Measurements from ENCODE around the gene DHRS4L2. TPM values are rescaled to one million over a fixed set of nuclear protein-coding genes. Genes with fewer than 3 reads are reported as not detected.
A peak's percentile ranks its signal among the peaks of the same experiment; 100 is the strongest.
"Not testable (repeated sequence)": the region's sequence is repeated elsewhere in the genome, so short reads cannot be mapped to it uniquely, and the experiment has no call there.

Gene DHRS4L2
- polyA plus RNA-seq (2013), result 16.3 and 16.6 TPM in 2 replicates

GRCh38 chr14:23988607-23989363 is at the start of gene DHRS4L2:
Gene DHRS4L2 (plus strand): TSS chr14:23988929. CDS start chr14:23988948, 19 bp downstream.
- not testable (repeated sequence) for H3K23ac ChIP-seq (ENCODE audit: low read length); H2AK5ac ChIP-seq (ENCODE audit: low read length); H3K4ac ChIP-seq (ENCODE audit: low read depth, low read length); H2BK12ac ChIP-seq (ENCODE audit: low read length); H2BK5ac ChIP-seq (ENCODE audit: low read depth, low read length, poor library complexity); H3K27ac ChIP-seq (ENCODE audit: low read depth, low read length); H3K4me3 ChIP-seq (ENCODE audit: low read depth, low read length); H3K9ac ChIP-seq (ENCODE audit: low read length); H3K9me3 ChIP-seq (ENCODE audit: insufficient read depth, low read depth, low read length); H3K79me1 ChIP-seq (ENCODE audit: low read length); H3K36me3 ChIP-seq (ENCODE audit: control insufficient read depth in 1 of 2, insufficient read depth in 2 of 2, low read length in 2 of 2); H2BK120ac ChIP-seq (ENCODE audit: insufficient read depth, low read length, poor library complexity); H3K14ac ChIP-seq (ENCODE audit: low read length); H3K79me2 ChIP-seq (ENCODE audit: control insufficient read depth, insufficient read depth, low read length, poor library complexity); H3K27me3 ChIP-seq (ENCODE audit: insufficient read depth, low read length); H4K12ac ChIP-seq (ENCODE audit: low read depth, low read length); H3K18ac ChIP-seq (ENCODE audit: low read length); H3K4me1 ChIP-seq (ENCODE audit: control insufficient read depth in 1 of 2, insufficient read depth in 2 of 2, low read length in 2 of 2)
- DNase-seq, result peak; percentile 52 to 62
- peak within 1 kb of the TSS; percentile 11 for H4K91ac ChIP-seq (ENCODE audit: low read depth, low read length)
- peak within 1 kb of the TSS; percentile 67 for H4K8ac ChIP-seq (ENCODE audit: low read depth, low read length)
- H2AFZ ChIP-seq (ENCODE audit: insufficient read depth, low read length, poor library complexity), result peak within 1 kb of the TSS; percentile 12
- peak within 1 kb of the TSS; percentile 52 for H3K4me2 ChIP-seq (ENCODE audit: low read length)
- no CpG with 5 or more reads among the region's 40 CpGs for WGBS (ENCODE audit: extremely low coverage, insufficient coverage, insufficient read length)

GRCh38 chr14:23939607-23940326 is 49.0 kb upstream of the DHRS4L2 start:
- H3K9ac ChIP-seq (ENCODE audit: low read length), result no peak overlapping the region
- H3K18ac ChIP-seq (ENCODE audit: low read length), result no peak overlapping the region
- WGBS (ENCODE audit: extremely low coverage, insufficient coverage, insufficient read length), result no CpG with 5 or more reads among the region's 3 CpGs
- H3K9me3 ChIP-seq (ENCODE audit: insufficient read depth, low read depth, low read length), result peaks cover 3% of the 10 kb centered on the region
- no peak overlapping the region for H4K12ac ChIP-seq (ENCODE audit: low read depth, low read length)
- H2AFZ ChIP-seq (ENCODE audit: insufficient read depth, low read length, poor library complexity), result no peak overlapping the region
- H3K4me2 ChIP-seq (ENCODE audit: low read length), result no peak overlapping the region
- H3K4me3 ChIP-seq (ENCODE audit: low read depth, low read length), result no peak overlapping the region
- no peaks in the 10 kb centered on the region for H3K79me2 ChIP-seq (ENCODE audit: control insufficient read depth, insufficient read depth, low read length, poor library complexity)
- no peaks in the 10 kb centered on the region for H3K36me3 ChIP-seq (ENCODE audit: control insufficient read depth in 1 of 2, insufficient read depth in 2 of 2, low read length in 2 of 2)
- H3K27ac ChIP-seq (ENCODE audit: low read depth, low read length), result no peak overlapping the region
- no peak overlapping the region for H3K14ac ChIP-seq (ENCODE audit: low read length)
- H2BK12ac ChIP-seq (ENCODE audit: low read length), result no peak overlapping the region
- H3K27me3 ChIP-seq (ENCODE audit: insufficient read depth, low read length), result no peaks in the 10 kb centered on the region
- no peak overlapping the region for H4K91ac ChIP-seq (ENCODE audit: low read depth, low read length)
- DNase-seq, result no peak
- H3K4me1 ChIP-seq (ENCODE audit: control insufficient read depth in 1 of 2, insufficient read depth in 2 of 2, low read length in 2 of 2), result no peaks in the 10 kb centered on the region
- no peak overlapping the region for H2AK5ac ChIP-seq (ENCODE audit: low read length)
- H2BK120ac ChIP-seq (ENCODE audit: insufficient read depth, low read length, poor library complexity), result no peak overlapping the region
- no peaks in the 10 kb centered on the region for H3K79me1 ChIP-seq (ENCODE audit: low read length)
- H2BK5ac ChIP-seq (ENCODE audit: low read depth, low read length, poor library complexity), result no peak overlapping the region
- no peak overlapping the region for H4K8ac ChIP-seq (ENCODE audit: low read depth, low read length)
- H3K23ac ChIP-seq (ENCODE audit: low read length), result no peak overlapping the region
- no peak overlapping the region for H3K4ac ChIP-seq (ENCODE audit: low read depth, low read length)

GRCh38 chr14:23941230-23941629 is 47.5 kb upstream of the DHRS4L2 start:
- Histone ChIP-seq H3K18ac (ENCODE audit: low read length) (no peak overlapping the region), H2AK5ac (ENCODE audit: low read length) (no peak overlapping the region), H2AFZ (ENCODE audit: insufficient read depth, low read length, poor library complexity) (no peak overlapping the region), H3K9ac (ENCODE audit: low read length) (no peak overlapping the region), H3K79me1 (ENCODE audit: low read length) (no peaks in the 10 kb centered on the region), H3K36me3 (ENCODE audit: control insufficient read depth in 1 of 2, insufficient read depth in 2 of 2, low read length in 2 of 2) (no peaks in the 10 kb centered on the region), H4K8ac (ENCODE audit: low read depth, low read length) (no peak overlapping the region), H3K14ac (ENCODE audit: low read length) (no peak overlapping the region), H3K27me3 (ENCODE audit: insufficient read depth, low read length) (no peaks in the 10 kb centered on the region), H3K4ac (ENCODE audit: low read depth, low read length) (no peak overlapping the region), H3K79me2 (ENCODE audit: control insufficient read depth, insufficient read depth, low read length, poor library complexity) (no peaks in the 10 kb centered on the region), H3K4me2 (ENCODE audit: low read length) (no peak overlapping the region), H2BK5ac (ENCODE audit: low read depth, low read length, poor library complexity) (no peak overlapping the region), H2BK12ac (ENCODE audit: low read length) (no peak overlapping the region), H3K23ac (ENCODE audit: low read length) (no peak overlapping the region), H4K91ac (ENCODE audit: low read depth, low read length) (no peak overlapping the region), H3K4me1 (ENCODE audit: control insufficient read depth in 1 of 2, insufficient read depth in 2 of 2, low read length in 2 of 2) (no peaks in the 10 kb centered on the region), H3K9me3 (ENCODE audit: insufficient read depth, low read depth, low read length) (peaks cover 3% of the 10 kb centered on the region), H2BK120ac (ENCODE audit: insufficient read depth, low read length, poor library complexity) (no peak overlapping the region), H3K27ac (ENCODE audit: low read depth, low read length) (no peak overlapping the region), H3K4me3 (ENCODE audit: low read depth, low read length) (no peak overlapping the region), H4K12ac (ENCODE audit: low read depth, low read length) (no peak overlapping the region)
- no peak for DNase-seq
- no CpG with 5 or more reads among the region's 3 CpGs for WGBS (ENCODE audit: extremely low coverage, insufficient coverage, insufficient read length)

GRCh38 chr14:23941669-23942068 is 47.1 kb upstream of the DHRS4L2 start:
- no peaks in the 10 kb centered on the region for H3K4me1 ChIP-seq (ENCODE audit: control insufficient read depth in 1 of 2, insufficient read depth in 2 of 2, low read length in 2 of 2)
- no peak overlapping the region for H3K9ac ChIP-seq (ENCODE audit: low read length)
- no peak for DNase-seq
- no peak overlapping the region for H2BK5ac ChIP-seq (ENCODE audit: low read depth, low read length, poor library complexity)
- H3K79me2 ChIP-seq (ENCODE audit: control insufficient read depth, insufficient read depth, low read length, poor library complexity), result no peaks in the 10 kb centered on the region
- no peak overlapping the region for H3K4ac ChIP-seq (ENCODE audit: low read depth, low read length)
- H4K91ac ChIP-seq (ENCODE audit: low read depth, low read length), result no peak overlapping the region
- H3K18ac ChIP-seq (ENCODE audit: low read length), result no peak overlapping the region
- no peak overlapping the region for H2AFZ ChIP-seq (ENCODE audit: insufficient read depth, low read length, poor library complexity)
- no peak overlapping the region for H3K4me3 ChIP-seq (ENCODE audit: low read depth, low read length)
- H3K23ac ChIP-seq (ENCODE audit: low read length), result no peak overlapping the region
- H3K9me3 ChIP-seq (ENCODE audit: insufficient read depth, low read depth, low read length), result peaks cover 3% of the 10 kb centered on the region
- no peak overlapping the region for H2AK5ac ChIP-seq (ENCODE audit: low read length)
- H3K79me1 ChIP-seq (ENCODE audit: low read length), result no peaks in the 10 kb centered on the region
- H3K14ac ChIP-seq (ENCODE audit: low read length), result no peak overlapping the region
- no peaks in the 10 kb centered on the region for H3K27me3 ChIP-seq (ENCODE audit: insufficient read depth, low read length)
- H3K27ac ChIP-seq (ENCODE audit: low read depth, low read length), result no peak overlapping the region
- no peak overlapping the region for H4K12ac ChIP-seq (ENCODE audit: low read depth, low read length)
- H4K8ac ChIP-seq (ENCODE audit: low read depth, low read length), result no peak overlapping the region
- H3K36me3 ChIP-seq (ENCODE audit: control insufficient read depth in 1 of 2, insufficient read depth in 2 of 2, low read length in 2 of 2), result no peaks in the 10 kb centered on the region
- no peak overlapping the region for H2BK120ac ChIP-seq (ENCODE audit: insufficient read depth, low read length, poor library complexity)
- no peak overlapping the region for H2BK12ac ChIP-seq (ENCODE audit: low read length)
- H3K4me2 ChIP-seq (ENCODE audit: low read length), result no peak overlapping the region
